Peyer's patch (tissue), 4 donors: ENCODE results near the gene CTSC.

Experiments
- POLR2A ChIP-seq, 2 donors: fragments of 450-650 bp; IDR thresholded peaks; one replicate each; pipeline ENCODE4 v1.5.1; 2017; ENCODE audit warnings: antibody characterized with exemption in 2 of 2, mild to moderate bottlenecking in 2 of 2, moderate library complexity in 2 of 2
- TF ChIP-seq, protein P1 (sequence below), 6 experiments: fragments of 450-650 bp in 4 of 6; fragments of 200-600 bp in 2 of 6; sonication (generic) in 1 of 6; IDR thresholded peaks; one replicate each; pipeline ENCODE4 v1.5.1; 2017 to 2019; ENCODE audit warnings: antibody characterized with exemption in 6 of 6, mild to moderate bottlenecking in 3 of 6, moderate library complexity in 1 of 6

DNA sequence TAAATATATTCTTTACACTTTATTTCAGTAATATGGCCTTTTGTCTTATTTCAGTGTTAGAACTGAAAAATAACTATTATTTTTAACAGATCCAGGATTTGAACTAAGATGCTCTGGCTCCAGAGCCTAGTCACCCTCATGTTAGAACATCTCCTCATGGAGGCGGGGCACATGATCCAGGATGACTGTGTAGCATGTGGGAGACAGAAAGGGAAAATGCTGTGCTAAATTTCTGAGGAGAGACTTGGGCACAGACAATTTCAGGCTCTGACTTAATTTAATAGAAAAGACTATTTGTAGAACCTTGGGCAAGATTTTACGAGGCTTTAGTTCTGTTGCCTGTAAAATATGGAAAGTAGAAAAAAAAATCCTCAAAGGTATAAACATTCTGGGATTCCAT, 24.1 kb downstream of the CTSC start:
- TF ChIP-seq POLR2A (IDR thresholded peaks at IDR 0.05): no peak
- TF ChIP-seq, protein P1, sequence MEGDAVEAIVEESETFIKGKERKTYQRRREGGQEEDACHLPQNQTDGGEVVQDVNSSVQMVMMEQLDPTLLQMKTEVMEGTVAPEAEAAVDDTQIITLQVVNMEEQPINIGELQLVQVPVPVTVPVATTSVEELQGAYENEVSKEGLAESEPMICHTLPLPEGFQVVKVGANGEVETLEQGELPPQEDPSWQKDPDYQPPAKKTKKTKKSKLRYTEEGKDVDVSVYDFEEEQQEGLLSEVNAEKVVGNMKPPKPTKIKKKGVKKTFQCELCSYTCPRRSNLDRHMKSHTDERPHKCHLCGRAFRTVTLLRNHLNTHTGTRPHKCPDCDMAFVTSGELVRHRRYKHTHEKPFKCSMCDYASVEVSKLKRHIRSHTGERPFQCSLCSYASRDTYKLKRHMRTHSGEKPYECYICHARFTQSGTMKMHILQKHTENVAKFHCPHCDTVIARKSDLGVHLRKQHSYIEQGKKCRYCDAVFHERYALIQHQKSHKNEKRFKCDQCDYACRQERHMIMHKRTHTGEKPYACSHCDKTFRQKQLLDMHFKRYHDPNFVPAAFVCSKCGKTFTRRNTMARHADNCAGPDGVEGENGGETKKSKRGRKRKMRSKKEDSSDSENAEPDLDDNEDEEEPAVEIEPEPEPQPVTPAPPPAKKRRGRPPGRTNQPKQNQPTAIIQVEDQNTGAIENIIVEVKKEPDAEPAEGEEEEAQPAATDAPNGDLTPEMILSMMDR (IDR thresholded peaks at IDR 0.05): no peak
